Hematopoietic multipotent progenitor cell treated with erythropoietin and hydrocortisone succinate and interleukin-3 and kit ligand, for 6 days (in vitro differentiated cells): ENCODE results near the gene RPS25.
"Not testable (repeated sequence)": the region's sequence is repeated elsewhere in the genome, so short reads cannot be mapped to it uniquely, and the experiment has no call there.

Experiments used
- DNase-seq: peaks from one replicate; pipeline ENCODE4 v3.0.0-alpha.2; 2015

Gene RPS25

GRCh38 chr11:119018074-119018938 lies at the start of gene RPS25, which contains the start of gene TRAPPC4:
Gene RPS25, minus strand, starts transcription at chr11:119018343. Its CDS starts 59 bp downstream, at chr11:119018284.
Gene TRAPPC4, plus strand, starts transcription at chr11:119018766. Its CDS starts 30 bp downstream, at chr11:119018796.
- peak; percentile 99 for DNase-seq

DNA sequence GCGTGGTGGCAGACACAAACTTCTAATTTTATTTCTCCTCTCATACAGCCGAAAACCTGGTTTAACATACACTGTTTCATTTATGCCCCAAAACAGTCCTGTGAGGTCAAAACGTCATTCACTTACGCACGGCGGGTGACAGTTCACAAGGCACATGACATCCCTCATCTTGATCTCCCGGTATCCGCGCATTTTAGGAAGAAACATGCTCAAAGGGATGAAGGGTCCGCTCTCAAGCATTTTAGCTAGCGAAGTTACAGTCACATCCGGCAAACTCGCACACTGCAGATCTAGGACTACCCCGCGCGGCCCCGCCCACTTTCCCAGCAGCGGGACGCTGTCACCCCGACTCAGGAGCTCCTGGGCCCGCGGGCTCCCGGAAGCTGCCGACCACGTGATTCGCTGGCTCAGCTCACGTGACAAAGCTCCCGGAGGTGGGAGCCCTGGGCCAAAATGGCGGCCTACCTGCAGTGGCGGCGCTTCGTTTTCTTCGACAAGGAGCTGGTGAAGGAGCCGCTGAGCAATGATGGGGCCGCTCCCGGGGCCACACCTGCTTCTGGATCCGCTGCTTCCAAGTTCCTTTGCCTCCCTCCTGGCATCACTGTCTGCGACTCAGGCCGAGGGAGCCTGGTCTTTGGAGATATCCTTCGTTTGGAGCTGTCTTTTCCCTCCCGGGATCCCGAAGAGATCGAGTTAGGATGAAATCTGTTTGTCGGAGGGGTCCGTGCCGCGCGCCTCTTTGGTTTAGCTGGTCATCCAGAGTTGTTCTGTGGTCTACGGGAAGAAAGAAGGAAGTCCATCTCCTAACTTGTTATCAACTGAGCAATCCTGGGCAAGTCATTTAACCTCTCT lies 49.5 kb upstream of the RPS25 start, which contains the start of gene VPS11:
VPS11 (plus strand) TSS at position 448 of the 852 bp plus-strand sequence; CDS start at position 454, 6 bp downstream.
- peak; percentile 99 for DNase-seq

- peak; percentile 86 for DNase-seq
These were observed 47.2 kb upstream of the RPS25 start for GRCh38 chr11:119065369-119065768.

DNA sequence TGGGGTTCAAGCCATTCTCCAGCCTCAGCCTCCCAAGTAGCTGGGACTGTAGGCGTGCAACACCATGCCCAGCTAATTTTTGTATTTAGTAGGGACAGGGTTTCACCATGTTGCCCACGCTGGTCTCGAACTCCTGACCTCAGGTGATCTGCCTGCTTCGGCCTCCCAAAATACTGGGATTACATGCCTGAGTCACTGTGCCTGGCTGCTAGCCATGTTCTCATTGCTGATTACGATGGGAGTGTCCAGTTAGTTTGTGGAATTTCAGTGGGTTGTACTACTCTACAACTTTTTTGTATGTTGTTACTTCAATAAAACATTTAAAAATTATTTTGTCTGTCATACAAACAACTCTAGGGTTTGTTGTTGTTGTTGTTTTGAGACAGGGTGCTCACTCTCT lies 44.6 kb upstream of the RPS25 start:
- peak; percentile 75 for DNase-seq

- DNase-seq: no peak
These were observed 43.1 kb upstream of the RPS25 start for GRCh38 chr11:119061256-119061655.

DNA sequence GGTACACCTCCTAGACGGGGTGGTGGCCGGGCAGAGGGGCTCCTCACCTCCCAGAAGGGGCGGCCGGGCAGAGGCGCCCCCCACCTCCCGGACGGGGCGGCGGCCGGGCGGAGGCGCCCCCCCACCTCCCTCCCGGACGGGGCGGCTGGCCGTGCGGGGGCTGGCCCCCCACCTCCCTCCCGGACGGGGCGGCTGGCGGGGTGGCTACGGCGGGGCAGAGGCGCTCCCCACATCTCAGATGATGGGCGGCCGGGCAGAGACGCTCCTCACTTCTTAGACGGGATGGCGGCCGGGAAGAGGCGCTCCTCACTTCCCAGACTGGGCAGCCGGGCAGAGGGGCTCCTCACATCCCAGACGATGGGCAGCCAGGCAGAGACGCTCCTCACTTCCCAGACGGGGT lies 41.0 kb upstream of the RPS25 start:
- not testable (repeated sequence) for DNase-seq

DNA sequence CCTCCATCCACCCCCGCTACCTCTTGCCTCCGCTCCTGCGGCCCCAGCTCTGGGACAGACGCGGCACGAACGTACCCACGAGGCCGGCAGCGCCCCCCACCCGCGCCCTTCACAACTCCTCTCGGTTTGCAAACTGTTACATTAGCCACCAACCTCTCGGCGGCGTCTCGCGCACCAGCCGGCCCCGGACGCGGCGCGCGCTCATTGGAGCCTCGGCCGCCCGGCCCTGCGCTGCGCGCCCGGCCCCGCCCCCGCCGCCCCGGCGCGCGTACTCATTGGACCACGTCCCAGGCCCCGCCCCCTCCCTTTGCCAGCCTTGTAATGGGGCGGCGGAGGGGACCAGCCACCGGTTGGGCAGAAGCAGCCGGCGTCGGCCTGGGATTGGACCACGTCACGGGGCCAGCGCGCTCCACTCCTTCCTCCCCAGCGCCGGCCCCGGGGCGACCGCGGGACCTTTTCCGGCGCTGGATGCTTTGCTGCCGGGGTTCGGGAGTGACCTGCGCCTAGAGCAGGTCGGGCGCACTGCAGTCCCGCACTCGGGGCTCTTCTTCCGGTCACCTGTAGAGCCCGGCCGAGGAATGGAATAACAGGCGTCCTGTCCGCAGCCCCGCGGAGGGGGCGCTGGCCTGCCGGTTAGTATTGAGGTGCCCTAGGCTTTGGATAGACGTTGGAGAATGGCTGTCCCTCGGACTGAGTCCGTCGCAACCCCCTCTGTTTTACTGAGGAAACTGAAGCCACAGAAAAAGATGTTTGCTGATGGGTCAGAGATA lies 39.0 kb upstream of the RPS25 start, which contains the start of gene HYOU1:
HYOU1 (minus strand) TSS at position 206 of the 770 bp plus-strand sequence. CDS start 1,045 bp downstream, outside the sequence.
- peak; percentile 99 for DNase-seq

DNA sequence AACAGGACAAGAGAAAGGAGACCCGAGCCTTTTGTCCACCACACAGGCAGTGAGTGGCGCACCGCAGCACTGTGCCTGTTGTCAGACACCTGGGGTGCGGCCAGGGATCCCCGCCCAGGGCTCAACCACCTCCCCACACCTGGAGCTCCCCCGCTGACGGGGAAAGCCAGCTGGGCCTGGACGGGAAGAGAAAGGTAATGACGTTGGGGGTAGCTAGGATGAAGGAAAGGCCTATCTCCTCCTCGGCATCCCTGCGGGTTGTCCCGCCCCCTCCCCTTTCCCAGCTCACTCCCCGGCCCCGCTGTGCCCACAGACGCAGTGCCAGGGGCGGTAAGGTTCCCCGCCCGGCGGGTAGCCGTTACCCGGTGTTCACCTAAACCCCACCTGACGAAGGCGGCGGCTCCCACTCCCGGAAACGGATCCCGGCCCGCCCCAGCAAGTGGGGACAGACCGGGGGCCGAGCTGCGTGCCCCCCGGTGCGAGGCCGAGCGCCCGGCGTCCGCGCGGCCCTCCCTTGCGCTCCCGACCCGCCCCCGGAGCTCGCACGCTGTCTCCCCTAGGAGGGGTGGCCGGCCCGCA lies 38.4 kb upstream of the RPS25 start:
- DNase-seq: peak; percentile 28

DNA sequence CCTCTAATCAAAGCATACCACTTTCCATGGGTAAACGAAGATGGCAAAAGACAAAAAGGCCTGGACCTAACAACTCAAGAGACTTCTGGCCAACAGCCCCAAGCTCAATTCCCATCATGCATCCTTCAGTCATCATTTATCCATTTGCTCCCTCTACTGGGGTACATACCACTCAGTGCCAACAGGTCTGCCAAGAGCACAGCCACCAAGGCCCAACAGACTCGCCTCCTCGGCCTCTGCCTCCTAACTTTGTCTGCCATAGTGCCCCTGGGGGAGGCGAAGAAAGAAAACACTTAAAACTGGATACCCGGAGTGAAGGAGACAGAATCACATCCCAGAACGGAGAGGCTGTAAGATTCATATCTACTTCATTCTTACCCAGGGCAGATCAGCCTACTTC lies 37.8 kb upstream of the RPS25 start:
- peak; percentile 78 for DNase-seq

GRCh38 chr11:119054418-119054817 lies 36.3 kb upstream of the RPS25 start:
- no peak for DNase-seq

GRCh38 chr11:119052163-119052814 lies 34.1 kb upstream of the RPS25 start:
- no peak for DNase-seq

DNA sequence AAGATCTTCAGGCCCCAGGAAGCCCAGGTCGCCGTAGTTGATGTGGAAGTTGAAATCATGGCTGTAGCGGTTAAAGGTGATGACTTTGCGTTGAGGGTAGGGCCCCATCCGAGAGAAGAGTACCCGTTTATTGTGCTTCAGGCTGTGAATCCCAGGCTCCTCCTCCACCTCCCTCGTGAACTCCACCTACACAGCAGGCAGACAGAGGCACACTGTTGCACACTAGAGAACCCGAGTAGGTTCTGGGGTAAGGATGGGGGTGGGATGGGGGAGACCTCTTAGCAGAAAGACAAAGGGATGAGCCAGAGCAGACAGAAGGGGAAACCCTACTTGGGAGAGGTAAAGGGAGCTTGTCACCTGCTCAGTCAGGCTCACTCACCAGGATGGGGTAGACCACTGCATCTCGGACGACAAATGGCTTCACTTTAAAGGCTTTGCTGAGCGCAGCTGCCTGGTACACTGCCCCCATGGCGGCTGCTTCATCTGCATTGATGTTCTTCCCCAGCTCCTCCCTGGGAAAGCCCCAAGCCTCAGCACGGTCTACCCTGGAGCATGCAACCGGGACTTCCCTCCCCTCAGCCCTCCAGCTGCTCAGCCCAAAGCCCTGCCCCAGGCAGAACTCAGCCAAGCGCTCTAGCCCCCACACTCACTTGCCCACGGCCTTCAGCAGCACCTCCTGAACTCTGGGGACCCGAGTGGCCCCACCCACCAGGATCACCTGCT lies 33.5 kb upstream of the RPS25 start:
- DNase-seq: no peak

DNA sequence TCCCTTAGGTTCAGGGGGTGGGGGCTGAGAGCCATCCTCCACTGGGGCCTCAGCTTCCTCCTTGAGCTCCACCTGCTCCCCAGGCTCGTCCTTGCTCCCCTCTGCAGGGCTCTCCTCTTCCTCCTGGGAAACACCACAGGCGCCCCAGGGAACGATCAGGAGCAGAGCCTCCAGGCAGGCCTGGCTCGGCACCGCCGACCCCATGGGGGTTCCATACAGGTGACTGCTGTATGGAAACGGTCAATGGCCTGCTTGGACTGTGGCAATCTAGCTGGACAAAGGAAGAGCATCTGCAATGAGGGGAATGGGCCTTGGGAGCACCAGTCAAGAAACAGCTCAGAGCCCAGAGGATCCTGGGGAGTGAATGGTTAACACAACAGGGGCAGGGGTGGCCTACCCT lies 30.9 kb upstream of the RPS25 start:
- no peak for DNase-seq

- DNase-seq: no peak
These were observed 30.5 kb upstream of the RPS25 start for GRCh38 chr11:119048644-119049043.

DNA sequence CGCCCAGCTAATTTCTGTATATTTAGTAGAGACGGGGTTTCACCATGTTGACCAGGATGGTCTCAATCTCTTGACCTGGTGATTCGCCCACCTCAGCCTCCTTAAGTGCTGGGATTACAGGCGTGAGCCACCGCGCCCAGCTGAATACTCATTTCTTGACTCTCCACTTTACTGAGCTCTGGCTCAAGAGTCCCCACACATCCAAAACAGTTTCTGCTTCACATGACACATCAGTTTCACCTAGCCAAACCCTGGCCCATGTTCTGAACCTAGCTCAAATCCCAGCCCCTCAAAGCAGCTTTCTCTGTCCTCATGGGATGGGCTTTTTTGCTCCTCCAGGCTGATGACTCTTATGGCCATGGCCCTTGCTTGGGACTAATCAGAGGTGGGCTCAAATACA lies 29.1 kb upstream of the RPS25 start:
- DNase-seq: no peak

- DNase-seq: no peak
These were observed 28.3 kb upstream of the RPS25 start for GRCh38 chr11:119046489-119046888.

GRCh38 chr11:119044708-119045107 lies 26.6 kb upstream of the RPS25 start:
- DNase-seq: no peak

- no peak for DNase-seq
These were observed 24.8 kb upstream of the RPS25 start for GRCh38 chr11:119042927-119043326.

GRCh38 chr11:119041821-119042514 lies 23.8 kb upstream of the RPS25 start:
- DNase-seq: no peak

- not testable (repeated sequence) for DNase-seq
These were observed 21.3 kb upstream of the RPS25 start for GRCh38 chr11:119039471-119039870.
